ENCODE measurements around the gene PISD.

PISD gene

GRCh38 chr22:31652088-31652487, 9.9 kb downstream of the PISD start:
- no peak for DNase-seq

DNA sequence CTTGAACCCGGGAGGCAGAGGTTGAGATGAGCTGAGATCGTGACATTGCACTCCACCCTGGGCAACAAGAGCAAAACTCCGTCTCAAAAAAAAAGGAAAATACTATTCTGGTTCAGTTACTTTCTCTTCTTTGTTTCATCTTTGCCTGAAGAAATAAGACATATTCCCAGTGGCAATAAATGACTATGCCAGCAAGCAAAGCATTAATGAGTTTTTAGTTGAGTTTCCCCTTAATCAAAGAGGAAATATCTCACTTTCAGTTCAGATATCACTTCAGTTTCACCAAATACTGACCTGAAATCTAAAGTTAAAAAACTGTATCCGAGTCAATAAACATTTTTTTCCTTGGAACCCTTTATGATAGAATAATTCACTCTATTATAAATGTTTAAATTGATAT, 10.4 kb downstream of the PISD start:
- no peak for DNase-seq

DNA sequence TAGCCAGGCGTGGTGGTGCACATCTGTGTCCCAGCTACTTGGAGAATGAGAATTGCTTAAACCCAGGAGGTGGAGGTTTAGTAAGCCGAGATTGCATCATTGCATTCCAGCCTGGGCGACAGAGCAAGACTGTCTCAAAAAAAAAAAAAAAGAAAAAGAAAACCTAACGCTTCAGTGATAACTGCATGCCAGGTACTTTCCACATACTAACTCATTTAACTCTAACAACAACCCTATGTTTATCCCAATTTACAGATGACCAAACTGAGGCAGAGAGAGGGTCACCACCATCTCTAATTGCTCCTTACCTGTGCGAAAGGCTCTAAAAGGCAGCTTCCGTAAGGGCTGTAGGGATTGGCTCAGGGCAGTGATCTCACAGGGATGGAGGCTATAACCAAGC, 11.6 kb downstream of the PISD start:
- no peak for DNase-seq

- no peak for DNase-seq
Measured at GRCh38 chr22:31647523-31648320, 14.3 kb downstream of the PISD start.

DNA sequence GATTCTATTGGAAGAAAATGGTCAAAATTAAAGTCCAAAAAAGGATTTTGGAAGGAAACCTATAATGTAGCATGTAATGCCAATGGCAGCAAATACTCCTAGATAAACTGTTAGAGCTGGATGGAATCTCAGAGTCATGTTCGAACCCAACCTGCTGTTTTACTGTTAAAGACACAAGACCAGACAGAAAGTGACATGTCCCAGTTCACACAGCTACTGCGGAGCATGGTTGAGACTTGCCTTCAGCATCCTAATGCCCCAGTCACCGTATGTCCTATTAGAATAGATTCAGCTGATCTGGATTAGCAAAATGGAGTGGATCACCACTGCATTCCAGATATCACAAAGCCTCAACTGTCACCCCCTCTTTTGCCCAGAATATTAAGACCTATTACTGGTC, 14.9 kb downstream of the PISD start:
- DNase-seq, result no peak

DNA sequence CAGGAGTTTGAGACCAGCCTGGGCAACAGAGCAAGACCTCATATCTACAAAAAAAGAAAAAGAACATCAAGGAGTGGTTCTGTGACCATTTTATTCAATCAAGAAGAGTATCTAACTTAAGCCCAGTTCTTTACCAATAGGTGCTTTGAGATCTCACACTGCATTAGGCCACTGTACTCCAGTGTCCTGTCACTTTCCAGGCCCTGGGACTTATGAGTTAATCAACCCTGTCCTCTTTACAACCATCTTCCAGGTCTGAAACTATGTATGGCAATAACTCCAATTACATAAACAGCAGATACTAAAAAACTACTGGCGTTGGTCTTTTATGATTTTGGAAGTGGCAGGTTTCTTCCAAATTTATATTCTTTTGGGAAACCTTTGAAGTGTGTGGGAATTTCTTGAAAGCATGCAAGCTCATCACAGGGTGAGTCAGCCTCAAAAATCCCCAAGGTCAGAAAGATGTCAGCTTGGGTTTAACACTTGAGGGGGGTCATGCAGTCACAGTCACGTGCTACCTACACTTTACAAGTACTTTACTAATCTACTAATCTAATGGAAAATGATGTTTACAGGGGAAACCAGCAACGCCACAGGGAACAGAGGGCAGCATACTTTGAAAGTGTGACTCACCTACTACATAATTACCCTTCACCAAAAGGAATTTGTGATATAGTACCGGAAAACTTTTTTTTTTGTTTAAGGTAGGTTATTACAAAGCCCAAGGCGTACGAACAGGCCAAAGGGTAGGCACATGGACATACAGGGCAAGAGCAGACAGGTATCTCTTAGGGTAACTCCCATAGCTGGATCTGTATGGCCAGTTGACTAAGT, 15.6 kb downstream of the PISD start:
- DNase-seq, result no peak

- no peak for DNase-seq
Measured at GRCh38 chr22:31639436-31640039, 22.5 kb downstream of the PISD start.

DNA sequence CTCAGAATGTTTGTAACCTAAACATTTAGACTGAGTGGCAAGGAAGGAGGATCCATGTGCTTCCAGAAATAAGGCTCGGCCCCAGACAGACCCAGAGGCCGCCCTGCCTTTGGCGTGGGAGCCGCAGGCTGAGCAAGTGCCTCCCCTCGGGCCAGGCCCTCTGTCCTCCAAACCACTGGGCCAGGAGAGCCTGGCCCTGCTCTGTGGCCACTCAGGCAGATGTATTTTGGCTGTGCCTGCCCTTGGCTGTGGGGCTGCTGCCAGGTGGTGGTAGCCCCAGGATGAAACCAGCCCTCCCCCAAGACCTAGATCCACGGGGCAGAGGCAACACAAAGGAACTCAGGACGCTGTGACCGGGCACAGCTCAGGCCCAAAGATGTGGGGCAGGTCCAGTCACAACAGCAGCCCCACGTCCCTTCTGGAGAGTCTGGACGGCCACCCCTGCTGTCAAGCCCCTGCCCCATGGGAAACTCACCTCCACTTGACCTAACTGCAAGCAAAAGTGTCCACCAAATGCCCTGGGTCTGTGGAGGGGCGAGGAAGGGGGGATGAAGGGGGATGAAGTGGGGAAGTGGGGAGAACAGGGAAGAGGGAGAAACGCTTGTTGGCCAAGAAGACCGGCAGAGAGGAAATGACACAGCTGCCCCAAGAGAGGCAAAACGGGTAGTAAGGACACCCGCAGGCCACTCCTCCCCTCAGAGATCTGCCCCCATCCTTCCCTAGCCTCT, 24.0 kb downstream of the PISD start:
- peak; percentile 94 for DNase-seq

- DNase-seq, result peak; percentile 92
Measured at GRCh38 chr22:31637447-31637890, 24.5 kb downstream of the PISD start.

GRCh38 chr22:31635638-31636306, 26.2 kb downstream of the PISD start:
- no peak for DNase-seq

GRCh38 chr22:31631436-31631835, 30.6 kb downstream of the PISD start:
- no peak for DNase-seq

DNA sequence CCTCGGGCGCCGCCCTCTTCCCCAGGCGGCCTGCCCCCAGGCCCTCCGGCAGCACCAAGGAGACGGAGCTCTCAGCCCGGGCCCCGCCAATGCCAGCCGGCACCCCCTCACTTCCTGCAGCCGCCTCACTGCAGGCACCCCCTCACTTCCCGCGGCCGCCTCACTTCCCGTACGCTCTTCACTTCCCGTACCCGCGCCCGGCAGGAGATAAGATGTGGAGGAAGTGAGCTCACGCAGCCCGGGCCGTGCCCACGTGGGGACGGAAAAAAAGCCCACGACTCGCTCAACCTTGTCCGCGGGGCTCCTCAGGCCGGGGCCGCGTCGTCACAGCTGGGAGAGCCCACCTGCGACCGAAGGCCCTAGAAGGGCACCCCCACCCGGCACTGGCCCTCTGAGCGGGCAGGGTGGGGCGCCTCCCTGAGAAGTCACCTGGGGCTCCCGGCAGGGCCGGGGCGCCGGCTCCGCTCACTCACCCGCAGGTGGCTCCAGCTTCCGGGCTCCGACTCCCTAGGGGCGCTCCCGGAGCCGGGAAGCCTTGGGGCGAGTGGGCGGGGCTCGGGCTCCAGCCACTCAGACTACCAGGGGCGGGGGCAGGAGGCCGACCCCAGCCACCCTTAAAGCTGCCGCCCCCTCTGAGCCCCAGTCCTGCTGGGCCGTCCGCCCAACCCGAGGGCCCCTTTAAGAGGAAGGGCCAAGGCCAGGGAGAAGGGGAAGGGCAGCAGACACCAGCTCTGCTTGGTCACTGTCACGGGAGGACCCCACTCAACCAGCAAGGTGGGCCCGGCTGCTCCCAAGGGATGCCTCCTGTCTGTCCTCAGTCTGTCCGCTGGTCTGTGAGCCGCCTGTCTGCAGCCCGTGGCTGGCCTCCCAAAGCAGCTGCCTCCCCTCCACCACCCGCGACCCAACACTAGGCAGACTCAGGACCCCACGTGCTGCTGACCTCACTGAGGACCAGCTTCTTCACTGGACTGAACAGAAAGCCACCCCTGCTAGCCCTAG, 31.4 kb downstream of the PISD start:
- peak; percentile 95 for DNase-seq

GRCh38 chr22:31629741-31630184, 32.3 kb downstream of the PISD start:
- no peak for DNase-seq

- DNase-seq, result no peak
Measured at GRCh38 chr22:31628969-31629708, 32.9 kb downstream of the PISD start.

DNA sequence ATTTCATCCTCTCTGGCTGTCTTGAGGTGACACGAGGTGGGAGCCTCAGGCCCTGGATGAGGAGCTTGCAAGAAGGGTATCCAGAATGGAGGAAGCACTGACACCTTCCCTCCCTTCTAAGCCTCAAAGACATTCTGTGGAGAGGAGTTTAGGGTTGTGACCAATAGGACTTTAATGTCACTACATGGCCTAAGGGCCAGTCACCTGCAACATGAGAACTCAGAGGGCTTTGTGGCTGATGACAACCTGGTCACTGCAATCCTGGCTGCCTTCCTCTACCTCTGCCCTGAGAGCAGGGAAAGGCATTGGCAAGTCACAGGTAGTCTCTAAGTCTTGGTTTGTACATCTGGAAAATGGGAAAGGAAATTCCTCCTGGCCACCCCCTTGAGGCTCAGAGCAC, 33.7 kb downstream of the PISD start:
- no peak for DNase-seq

- DNase-seq, result peak; percentile 81
Measured at GRCh38 chr22:31627223-31627731, 34.7 kb downstream of the PISD start.

GRCh38 chr22:31626427-31627150, 35.4 kb downstream of the PISD start:
- DNase-seq, result peak; percentile 93

DNA sequence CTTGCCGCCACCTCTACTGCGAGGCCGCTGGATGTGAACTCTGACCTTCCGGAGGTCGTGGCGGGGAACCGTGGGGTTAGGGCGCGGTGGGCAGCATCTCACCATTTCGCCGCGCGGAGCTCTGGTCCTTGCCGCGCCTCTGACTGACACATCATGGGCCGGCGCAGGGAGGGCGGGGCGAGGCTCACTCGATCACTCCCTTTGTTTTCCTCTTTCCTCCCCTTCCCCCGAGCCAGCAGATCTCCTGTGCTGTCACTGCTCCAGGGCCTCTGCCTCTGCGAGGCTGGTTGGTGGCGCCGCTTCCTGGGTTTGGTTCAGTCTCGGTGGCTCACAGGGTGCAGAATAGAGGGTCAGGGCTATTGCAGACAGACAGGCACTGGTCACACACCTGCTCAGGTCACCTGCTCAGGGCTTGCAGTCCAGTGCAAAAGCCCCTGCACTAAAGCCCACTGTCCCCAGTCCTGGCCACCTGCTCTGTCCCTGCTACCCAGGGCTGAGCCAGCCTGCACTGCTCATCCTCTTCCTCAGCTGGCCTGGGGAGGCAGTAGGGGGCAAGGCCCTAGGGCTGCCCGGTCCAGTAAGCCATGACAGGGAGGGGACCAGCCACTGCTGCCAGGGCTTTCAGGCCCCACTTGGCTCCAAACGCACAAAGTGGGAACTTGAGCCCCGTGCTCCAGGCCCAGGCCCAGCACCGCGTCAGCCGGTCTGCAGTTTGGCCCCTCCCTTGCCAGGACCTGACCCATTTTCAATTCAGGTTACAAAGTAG, 36.2 kb downstream of the PISD start:
- DNase-seq, result no peak

DNA sequence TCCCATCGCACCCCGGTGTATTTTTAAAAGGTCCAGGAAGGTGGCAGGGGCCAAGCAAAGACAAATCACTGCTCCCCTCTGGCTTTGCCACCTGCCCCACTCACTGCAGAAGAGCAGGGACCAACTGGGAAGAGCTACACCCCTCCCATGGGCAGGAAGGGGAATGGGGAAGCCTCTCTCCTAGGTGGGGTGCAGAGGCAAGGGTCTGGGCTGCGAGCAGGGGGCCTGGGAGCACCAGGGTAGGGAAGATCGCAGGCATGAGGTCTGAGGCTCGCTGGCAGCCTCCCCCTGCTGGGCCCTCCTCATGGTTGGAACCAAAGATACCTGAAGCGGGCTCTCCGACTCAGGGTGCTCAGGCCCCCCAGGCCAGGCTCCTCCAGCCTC, 36.8 kb downstream of the PISD start:
- DNase-seq, result no peak

All from hematopoietic multipotent progenitor cell treated with erythropoietin and hydrocortisone succinate and interleukin-3 and kit ligand, for 4 days (in vitro differentiated cells).